Measurements from ENCODE around the gene SEPTIN6.

SEPTIN6 gene

GRCh38 chrX:119698845-119699244, 5.9 kb upstream of the SEPTIN6 start:
- TF ChIP-seq CTCF (IDR thresholded peaks at IDR 0.05; ENCODE audit: low read depth, low read length), result peak; percentile 57
- no peak overlapping the region for H3K4me3 ChIP-seq (ENCODE audit: low read depth, low read length)

GRCh38 chrX:119696251-119696890, 3.4 kb upstream of the SEPTIN6 start:
- TF ChIP-seq CTCF (IDR thresholded peaks at IDR 0.05; ENCODE audit: low read depth, low read length), result no peak
- H3K4me3 ChIP-seq (ENCODE audit: low read depth, low read length), result no peak overlapping the region

GRCh38 chrX:119695535-119696050, 2.6 kb upstream of the SEPTIN6 start:
- no peak overlapping the region for H3K4me3 ChIP-seq (ENCODE audit: low read depth, low read length)

GRCh38 chrX:119694601-119695534, 1.9 kb upstream of the SEPTIN6 start:
- no peak overlapping the region for H3K4me3 ChIP-seq (ENCODE audit: low read depth, low read length)
- no peak for TF ChIP-seq CTCF (IDR thresholded peaks at IDR 0.05; ENCODE audit: low read depth, low read length)

More at GRCh38 chrX:119695535-119696050, 2.6 kb upstream of the SEPTIN6 start:
- no peak for TF ChIP-seq CTCF (IDR thresholded peaks at IDR 0.05; ENCODE audit: low read depth, low read length)

GRCh38 chrX:119693996-119694451, 1.1 kb upstream of the SEPTIN6 start:
- no peak overlapping the region for H3K4me3 ChIP-seq (ENCODE audit: low read depth, low read length)

GRCh38 chrX:119692191-119693039, 553 bp downstream of the SEPTIN6 start:
- no peak for TF ChIP-seq CTCF (IDR thresholded peaks at IDR 0.05; ENCODE audit: low read depth, low read length)
- H3K4me3 ChIP-seq (ENCODE audit: low read depth, low read length), result peak overlapping the region; percentile 62

More at GRCh38 chrX:119693996-119694451, 1.1 kb upstream of the SEPTIN6 start:
- TF ChIP-seq CTCF (IDR thresholded peaks at IDR 0.05; ENCODE audit: low read depth, low read length), result no peak

All from WI38 (cell line).